ENCODE results near the gene ABO. TPM values are rescaled to one million over a fixed set of nuclear protein-coding genes. Genes with fewer than 3 reads are reported as not detected.
"Not testable (repeated sequence)": the region's sequence is repeated elsewhere in the genome, so short reads cannot be mapped to it uniquely, and the experiment has no call there.

Gene ABO
- total RNA-seq, 1 experiment from 2014 or later = not detected

DNA sequence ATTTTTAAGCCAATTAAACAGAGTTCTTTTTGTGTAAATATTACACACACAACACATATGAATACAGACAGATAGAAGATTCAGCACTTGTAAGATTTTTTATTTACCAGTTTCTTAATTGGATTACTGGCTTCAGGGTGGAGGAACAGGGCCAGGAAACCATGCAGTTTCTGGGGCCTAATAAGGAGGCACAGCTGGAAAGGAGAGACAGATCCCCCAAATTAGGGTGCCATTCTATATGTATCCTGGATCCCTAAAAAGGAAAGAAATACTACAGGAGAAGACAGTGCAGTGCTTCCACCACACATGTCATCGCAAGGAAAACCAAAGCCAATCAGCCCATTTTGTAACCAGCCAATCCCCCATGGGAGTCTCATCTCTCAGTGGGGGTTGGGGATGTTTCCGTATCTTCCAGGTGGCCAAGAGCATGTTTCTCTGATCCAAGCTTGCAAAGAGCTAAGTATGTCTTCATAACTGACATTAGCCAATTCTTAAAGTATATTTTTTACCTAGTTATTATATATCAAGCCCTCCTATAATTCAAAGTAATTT, 15.8 kb upstream of the ABO start:
- DNase-seq (ENCODE audit: low read depth) = no peak

DNA sequence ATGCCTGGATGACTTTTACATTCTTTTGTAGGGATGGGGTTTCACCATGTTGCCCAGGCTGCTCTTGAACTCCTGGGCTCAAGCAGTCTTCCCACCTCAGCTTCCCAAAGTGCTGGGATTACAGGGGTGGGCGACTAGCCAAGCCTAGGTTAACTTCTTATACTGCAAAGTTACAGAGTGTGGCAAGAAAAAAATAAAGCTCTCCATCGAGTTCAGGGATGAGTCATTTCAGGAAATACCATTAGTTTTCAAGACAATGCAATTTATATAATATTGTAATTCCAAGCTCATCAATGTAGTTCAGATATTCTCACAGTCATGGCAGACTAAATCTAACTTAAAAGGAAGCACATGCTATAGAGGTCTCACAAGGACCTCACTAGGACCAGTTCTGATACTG, 11.5 kb upstream of the ABO start:
- no peak for DNase-seq (ENCODE audit: low read depth)

DNA sequence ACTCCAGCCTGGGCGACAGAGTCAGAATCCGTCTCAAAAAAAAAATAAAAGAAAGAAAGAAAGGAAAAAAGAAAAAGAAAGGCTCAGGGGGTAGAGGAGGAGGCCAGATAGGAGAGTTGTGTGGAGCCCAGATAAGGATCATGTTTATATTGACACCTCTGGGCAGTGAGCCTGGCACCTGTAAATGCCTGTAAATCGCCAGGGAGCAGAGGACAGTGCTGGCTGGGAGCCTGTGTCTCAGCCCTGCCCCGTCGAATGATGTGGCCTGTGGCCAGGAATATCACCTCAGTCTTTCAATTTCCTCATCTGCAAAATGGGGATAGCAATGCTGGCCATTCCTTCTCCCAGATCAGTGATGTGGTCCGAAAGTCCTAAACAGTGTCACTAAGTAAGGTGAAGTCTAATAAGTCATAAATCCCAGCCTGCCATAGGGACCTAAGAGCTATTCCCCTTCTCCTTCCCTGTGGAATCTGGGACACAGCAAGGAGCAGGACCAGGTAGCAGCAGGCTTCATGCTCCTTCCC, 10.3 kb upstream of the ABO start:
- DNase-seq (ENCODE audit: low read depth) = no peak

DNA sequence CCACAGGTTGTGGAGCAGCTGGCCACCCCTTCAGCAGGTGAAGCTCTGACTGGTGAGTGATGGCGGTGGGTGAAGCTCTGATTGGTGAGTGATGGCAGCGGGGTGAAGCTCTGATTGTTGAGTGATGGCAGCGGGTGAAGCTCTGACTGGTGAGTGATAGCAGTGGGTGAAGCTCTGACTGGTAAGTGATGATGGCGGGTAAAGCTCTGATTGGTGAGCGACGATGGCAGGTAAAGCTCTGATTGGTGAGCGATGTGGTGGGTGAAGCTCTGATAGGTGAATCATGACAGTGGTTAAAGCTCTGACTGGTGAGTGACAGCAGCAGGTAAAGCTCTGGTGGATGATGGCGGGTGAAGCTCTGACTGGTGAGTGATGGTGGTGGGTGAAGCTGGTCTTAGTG, 9.4 kb upstream of the ABO start:
- DNase-seq (ENCODE audit: low read depth) = no peak

DNA sequence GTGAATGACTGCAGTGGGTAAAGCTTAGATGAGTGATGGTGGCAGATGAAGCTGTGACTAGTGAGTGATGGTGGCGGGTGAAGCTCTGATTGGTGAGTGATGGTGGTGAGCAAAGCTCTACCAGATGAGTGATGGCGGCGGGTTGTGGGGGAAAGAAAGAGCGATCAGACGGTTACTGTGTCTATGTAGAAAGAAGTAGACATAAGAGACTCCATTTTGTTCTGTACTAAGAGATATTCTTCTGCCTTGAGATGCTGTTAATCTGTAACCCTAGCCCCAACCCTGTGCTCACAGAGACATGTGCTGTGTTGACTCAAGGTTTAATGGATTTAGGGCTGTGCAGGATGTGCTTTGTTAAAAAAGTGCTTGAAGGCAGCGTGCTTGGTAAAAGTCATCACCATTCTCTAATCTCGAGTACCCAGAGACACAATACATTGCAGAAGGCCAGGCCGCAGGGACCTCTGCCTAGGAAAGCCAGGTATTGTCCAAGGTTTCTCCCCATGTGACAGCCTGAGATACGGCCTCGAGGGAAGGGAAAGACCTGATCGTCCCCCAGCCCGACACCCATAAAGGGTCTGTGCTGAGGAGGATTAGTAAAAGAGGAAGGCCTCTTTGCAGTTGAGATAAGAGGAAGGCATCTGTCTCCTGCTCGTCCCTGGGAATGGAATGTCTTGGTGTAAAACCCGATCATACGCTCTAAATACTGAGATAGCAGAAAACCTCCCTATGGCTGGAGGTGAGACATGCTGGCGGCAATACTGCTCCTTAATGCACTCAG, 8.4 kb upstream of the ABO start:
- DNase-seq (ENCODE audit: low read depth) = peak; percentile 41

DNA sequence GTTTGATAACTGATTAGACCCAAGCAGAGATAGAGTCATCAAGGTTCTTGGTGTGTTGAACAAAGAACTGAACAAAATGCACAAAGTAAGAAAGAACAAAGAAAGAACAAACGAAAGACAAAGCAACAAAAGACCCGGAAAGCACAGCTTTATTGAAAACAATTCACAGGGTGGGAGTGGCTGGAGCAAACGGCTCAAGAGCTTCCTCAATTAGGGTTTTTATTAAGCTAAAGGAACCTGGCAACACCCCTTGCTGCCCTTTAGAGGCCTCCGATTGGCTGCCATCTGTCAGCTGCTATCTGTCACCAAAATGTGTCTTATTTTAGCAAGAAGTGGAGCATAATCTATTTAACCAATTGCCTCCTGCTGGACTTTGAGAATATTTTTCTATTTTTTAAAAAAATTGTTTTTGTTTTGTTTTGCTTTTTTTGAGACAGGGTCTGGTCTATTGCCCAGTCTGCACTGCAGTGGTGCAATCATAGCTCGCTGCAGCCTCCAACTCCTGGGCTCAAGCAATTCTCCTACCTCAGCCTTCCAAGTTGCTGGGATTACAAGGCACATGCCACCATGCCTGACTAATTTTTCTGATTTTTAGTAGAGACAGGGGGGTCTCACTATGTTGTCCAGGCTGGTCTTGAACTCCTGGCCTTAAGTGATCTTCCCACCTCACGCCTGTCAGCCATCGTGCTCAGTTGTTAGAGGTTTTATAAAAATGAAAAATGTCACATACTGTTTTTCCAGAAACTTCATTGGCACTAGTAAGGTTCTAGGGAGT, 7.7 kb upstream of the ABO start:
- DNase-seq (ENCODE audit: low read depth) = no peak

DNA sequence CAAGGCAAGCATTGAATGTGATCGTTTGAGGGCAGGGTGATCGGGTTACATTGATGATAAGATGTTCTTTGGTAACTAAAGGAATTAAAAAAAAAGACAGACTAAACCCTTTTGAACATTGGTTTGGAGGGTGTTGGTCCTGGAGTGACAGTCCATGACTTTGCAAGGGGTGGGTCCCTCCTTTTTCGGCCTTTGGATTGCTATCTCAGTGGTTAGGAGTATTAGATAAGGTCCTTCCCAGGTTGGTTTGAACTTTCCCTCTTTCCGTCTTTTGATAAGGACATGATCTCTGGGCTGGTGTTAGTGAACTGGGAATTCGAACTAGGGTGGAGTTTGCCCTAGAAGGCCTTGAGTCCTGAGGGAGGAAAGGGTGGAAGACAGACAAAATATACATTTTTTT, 5.4 kb upstream of the ABO start:
- no peak for DNase-seq (ENCODE audit: low read depth)

DNA sequence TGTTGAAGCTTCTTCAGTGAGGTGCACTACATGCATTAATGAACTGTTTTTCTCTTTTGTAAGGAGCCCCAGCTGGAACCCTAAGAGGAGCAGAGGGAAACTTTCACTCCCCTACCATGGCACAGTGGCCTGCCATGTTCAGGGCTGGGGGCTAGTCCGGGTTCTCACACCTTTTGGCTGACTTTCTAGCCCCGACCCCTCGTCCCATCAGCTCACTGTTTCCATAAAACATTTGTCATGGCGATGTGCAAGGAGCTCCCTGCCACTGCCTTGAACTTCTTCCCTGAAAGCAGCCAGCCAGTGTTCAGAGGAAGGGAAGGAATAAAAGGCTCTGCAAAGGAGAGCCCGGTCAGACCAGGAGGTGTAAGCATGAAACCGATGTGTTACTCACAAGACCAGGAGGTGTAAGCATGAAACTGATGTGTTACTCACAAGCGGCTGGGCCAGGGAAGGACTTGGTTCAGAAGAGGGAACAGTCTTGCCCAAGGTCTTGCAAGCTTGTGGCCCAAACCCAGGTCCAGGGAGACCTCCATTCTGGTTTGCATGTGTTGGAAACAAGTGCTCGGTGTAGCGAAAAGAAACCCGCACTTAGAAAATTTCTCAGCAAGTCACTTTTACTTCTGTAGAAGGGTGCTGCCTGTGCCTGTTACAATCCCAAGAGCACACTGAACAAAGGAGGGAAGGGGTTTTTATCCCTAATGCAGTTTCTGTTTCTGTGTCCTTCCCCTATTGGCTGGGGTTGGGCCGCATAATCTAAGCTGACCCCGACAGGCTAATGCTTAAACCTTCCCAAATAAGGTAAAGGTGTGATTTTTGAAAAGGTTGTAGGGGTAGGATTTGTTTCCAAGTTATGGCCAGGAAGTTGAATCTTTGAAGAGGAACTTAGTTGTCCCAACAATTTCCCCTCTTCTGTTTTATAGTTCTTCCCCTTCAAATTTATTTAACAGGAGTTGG, 3.4 kb upstream of the ABO start:
- no peak for DNase-seq (ENCODE audit: low read depth)

DNA sequence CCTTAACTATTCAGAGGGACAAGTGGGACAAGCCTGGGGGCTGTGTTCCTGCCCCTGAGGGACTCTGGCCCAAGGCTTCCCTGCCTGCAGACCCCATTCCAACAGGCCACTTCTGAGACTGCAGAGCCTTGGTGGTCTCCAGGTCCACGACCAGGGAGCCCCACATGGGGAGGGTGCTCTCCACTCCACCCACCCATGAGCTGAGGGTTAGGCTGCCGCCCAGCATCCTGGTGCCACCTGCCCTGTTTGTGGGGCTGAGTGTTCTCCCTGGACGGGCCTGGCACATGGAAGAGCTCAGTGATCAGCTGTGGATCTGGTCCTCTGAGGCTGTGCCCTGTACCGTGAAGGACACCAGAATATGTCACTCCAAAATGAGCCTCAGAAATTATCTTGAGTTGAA, 2.5 kb upstream of the ABO start:
- DNase-seq (ENCODE audit: low read depth) = no peak

DNA sequence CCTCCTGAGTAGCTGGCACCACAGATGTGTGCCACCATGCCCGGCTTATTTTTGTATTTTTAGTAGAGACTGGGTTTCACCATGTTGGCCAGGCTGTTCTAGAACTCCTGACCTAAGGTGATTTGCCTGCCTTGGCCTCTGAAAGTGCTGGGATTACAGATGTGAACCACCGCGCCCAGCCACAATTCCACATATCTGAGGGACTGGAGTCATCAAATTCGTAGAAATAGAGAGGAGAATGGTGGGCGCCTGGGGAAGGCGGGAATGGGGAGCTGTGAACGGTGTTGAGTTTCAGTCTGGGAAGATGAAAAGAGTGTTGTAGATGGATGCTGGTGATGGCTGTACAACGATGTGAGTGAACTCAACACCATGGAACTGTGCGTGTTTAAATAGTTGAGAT, 1.9 kb upstream of the ABO start:
- no peak for DNase-seq (ENCODE audit: low read depth)

DNA sequence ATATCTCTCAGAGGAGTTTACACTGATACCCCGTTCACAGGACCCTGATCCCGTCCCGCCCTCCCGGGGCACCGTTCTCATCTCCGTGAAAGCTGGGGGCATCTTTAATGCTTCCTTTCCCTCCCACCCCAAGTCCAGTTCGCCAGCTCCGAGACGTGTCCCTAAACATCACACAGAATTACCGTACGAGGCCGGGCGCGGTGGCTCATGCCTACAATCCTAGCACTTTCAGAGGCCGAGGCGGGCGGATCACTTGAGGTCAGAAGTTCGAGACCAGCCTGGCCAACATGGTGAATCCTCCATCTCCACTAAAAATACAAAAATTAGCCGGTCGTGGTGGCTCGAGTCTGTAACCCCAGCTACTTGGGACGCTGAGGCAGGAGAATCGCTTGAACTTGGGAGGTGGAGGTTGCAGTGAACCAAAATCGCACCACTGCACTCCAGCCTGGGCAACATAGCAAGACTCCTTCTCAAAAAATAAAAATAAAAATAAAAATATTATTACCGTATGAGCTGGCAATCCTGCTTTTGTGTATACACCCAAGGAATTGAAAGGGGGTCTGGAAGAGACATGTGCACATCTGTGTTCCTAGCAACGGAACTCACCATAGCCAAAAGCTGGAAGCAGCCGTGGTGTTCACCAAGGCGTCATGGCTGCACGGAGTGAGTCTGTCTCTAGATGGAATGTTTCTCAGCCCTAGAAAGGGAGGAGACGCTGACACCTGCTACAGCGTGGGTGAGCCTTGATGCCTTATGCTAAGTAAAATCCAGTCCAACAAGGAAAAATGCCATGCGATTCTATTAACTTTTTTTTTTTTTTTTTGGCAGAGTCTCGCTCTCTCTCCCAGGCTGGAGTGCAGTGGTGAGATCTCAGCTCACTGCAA, 1.2 kb upstream of the ABO start:
- DNase-seq (ENCODE audit: low read depth) = no peak

DNA sequence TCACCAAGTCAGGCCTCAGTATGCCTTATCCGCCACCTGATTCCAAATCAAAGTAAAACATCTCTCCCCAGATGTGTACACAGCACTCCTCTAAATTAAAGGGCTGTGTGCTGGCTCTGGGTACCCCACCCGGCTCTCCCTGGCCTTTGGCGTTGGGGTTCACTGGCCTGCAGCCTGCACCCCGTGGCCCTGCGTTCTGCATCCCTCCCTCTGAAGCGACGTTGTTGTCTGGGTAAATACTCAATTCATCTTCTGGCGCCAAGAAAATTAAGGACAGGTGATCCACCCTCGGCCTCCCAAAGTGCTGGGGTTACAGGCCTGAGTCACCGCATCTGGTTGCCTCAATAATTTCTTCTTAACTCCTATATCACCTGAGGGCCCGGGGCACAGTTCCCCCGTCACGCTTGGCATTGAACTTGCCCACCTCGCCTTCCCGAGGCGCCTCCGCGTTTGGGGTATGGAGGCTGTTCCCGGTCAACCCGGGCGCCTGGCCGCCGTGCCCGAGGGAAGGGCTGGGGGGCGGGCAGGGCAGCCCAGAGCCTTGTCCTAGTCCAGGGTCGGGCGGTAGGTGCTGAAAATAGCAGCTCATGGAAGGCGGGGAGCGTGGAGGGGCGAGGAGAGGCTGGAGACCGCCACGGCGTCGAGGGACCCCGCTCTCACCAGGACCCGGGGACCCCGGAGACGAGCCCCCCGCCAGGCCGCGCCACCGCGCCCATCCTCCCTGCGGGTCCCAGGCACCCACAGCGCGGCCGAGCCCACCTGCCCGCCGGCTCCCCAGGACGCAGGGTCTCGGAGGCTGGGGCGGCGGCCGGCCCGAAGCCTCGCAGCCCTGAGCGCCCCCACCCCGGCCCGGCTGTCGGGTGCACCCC, 531 bp downstream of the ABO start:
- DNase-seq (ENCODE audit: low read depth) = no peak

DNA sequence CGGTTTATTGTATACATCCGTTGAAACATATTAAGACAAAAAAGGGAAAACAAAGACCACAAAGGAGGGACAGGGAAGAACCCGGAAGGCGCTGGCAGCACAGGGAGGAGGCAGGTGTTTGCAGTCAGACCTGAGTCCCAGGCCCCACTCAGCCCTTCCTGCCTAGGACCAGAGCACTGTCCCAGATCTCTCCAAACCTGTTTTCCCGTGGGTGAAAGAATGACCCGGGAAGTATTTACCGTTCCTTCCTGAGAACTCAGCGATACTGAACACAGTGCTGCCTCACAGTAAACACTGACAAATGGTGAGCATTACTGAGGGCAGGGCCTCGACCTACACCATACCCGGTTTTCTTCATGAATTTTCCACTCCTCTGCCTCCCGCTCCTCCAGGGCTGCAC, 1.2 kb downstream of the ABO start:
- no peak for DNase-seq (ENCODE audit: low read depth)

DNA sequence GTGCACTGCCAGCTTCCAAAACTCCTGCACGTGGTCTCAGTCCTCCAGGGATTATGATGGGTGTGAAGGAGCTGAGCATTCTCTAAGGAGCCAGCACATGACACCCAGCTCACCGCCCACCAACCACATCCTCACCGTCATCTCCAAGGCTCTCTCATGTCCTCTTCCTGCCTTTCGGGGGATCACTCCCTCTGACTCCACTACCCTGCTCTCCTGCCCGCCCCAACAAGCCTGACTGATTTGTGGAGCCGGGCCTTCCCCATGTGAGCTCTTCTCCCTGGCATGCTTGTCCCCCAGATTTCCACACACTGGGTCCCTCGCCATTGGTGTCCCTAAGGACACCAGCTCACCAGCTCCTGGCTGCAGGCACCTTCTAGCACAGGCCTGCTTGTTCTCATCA, 1.9 kb downstream of the ABO start:
- no peak for DNase-seq (ENCODE audit: low read depth)

DNA sequence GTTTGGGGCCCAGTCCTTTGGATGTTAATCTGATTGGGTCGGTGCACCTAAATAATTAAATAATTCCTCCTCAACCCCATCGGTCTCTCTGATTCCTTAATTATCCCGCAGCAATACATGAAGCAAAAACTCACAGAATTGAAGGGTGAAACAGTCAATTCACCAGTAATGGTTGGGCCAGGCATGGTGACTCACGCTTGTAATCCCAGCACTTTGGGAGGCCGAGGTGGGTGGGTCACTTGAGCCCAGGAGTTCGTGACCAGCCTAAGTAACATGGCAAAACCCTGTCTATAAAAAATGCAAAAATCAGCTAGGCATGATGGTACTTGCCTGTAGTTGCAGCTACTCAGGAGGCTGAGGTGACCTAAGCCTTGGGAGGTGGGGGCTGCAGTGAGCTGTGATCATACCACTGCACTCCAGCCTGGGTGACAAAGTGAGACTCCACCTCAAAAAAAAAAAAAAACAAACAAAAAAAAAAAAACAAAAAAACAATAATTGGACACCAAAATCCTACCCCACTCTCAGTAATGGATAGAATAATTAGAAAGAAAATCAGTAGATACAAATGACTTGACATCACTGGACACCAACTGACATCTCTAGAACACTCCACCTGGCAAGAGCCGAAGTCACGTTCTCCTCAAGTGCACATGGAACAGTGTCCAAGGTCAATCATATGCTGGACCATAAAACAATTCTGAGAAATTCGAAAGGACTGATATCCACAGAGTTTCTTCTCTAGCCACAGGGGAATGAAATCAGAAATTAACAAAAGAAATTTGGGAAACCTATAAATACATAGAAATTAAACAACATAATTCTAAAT, 5.3 kb downstream of the ABO start:
- DNase-seq (ENCODE audit: low read depth) = no peak

DNA sequence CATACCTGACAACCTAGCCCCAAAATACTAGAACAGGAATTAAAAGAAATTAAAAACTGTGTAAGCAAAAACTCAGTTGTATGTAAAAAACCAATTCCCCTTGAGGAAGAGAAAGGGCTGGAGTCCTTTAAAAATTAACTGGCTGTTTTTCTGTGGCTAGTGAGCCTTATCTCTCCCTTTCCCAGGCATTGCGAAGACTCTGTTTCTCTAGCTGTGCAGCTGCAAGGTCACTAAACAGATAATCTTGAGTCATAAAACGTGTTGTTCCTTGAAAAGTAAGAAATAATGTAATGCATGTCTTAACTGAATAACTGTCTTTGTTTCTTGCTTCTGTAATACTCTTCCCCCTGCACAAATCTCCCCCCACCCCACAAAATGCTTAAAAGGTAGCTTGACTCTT, 5.9 kb downstream of the ABO start:
- not testable (repeated sequence) for DNase-seq (ENCODE audit: low read depth)

DNA sequence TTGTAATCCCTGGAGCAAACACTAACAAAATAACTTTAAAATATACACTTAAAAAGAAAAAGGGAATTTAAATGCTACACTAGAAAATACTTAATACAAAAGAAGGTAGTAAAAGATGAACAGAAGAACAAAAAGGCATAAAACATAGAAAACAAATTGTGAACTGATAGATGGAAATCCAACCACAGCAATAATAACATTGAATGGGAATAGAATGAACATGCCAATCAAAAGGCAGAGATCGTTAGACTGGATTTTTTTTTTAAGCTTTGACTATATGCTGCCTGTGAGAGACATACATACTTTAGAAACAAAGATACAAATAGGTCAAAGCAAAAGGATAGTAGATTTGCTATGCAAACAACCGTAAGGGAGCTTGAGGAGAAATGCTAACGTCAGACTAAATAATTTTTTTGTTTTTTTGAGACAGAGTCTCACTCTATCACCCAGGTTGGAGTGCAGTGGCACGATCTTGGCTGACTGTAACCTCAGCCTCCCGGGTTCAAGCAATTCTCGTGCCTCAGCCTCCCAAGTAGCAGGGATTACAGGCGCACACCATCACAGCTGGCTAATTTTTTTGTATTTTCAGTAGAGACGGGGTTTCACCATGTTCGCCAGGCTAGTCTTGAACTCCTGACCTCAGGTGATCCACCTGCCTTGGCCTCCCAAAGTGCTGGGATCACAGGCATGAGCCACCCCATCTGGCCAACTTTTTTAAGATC, 6.5 kb downstream of the ABO start:
- no peak for DNase-seq (ENCODE audit: low read depth)

DNA sequence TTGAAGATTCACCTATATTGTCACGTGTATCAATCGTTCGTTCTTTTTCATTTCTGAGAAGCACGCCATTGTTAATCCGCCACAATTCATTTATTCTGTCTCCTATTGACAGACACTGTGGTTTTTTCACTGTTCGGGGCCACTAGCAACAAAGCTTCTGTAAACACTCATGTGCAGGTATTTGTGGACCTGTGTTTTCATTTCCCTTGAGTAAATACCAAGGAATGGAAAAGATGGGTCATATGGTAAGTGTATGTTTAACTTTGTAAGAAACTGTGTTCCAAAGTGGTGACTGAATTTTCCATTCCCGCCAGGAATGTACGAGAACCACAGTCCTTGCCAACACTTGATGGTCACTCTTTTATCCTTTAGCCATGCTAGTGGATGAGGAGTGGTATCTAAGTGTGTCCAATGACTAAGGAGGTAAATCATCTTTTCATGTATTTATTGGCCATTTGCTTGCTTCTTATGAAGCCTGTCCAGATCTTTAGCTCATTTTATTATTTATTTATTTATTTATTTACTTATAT, 10.7 kb downstream of the ABO start:
- no peak for DNase-seq (ENCODE audit: low read depth)

Data from LHCN-M2 (cell line).